HG02970 (cell line): ENCODE data around the gene LZTR1.
A peak's percentile ranks its signal among the peaks of the same experiment; 100 is the strongest.

Experiments
- ATAC-seq: cut with Tn5 transposase; IDR thresholded peaks from one replicate; pipeline ENCODE4 v1.9.1; 2021; ENCODE audit warnings: mild to moderate bottlenecking, moderate library complexity, moderate number of reproducible peaks; ENCODE audit not compliant: unreplicated experiment, low FRiP score

LZTR1 gene

DNA sequence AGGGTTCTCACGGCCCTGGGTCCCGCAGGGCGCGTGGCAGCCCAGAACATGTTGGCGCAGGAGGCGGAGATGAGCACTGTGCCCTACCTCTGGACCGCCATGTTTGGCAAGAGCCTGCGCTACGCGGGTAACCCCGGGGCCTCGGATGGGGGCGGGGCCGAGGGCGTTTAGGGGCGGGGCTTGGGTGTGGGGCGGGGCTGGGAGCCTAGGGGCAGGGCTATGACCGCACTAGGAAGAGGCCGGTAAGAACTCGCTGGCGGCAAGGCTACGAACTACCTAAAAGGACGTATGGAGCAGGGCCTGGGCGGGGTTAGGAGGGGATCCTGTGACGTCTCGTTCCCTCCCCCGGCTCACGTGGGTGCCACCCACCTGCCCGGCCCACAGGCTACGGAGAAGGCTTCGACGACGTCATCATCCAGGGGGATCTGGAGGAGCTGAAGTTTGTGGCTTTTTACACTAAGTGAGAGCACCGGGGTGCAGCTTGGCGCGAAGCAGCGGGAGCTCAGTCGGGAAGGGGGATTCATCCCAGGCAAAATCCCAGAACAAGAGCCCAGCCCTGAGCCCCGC lies 2.8 kb upstream of the LZTR1 start:
- no peak for ATAC-seq

DNA sequence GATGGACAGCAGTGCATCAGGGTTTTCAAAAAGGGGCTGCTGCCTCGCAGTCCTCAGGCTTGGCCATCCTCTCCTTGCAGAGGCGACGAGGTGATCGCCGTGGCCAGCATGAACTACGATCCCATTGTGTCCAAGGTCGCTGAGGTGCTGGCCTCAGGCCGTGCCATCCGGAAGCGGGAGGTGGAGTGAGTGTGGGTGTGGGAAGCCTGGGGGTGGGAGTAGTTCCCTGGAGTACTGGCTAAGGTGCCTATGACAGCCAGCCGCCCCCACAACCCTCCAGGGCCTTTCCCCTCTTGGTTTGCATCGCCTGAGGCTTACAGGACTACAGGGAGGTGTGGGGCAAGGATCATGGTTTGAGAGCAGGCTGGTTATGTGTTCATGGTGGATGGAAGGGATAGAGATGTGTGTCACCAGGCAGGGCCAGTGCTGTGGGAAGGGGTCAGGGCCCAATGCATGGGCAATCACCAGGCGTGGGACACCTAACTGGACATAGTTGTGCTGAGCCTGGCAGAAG lies 2.1 kb upstream of the LZTR1 start:
- ATAC-seq: no peak

DNA sequence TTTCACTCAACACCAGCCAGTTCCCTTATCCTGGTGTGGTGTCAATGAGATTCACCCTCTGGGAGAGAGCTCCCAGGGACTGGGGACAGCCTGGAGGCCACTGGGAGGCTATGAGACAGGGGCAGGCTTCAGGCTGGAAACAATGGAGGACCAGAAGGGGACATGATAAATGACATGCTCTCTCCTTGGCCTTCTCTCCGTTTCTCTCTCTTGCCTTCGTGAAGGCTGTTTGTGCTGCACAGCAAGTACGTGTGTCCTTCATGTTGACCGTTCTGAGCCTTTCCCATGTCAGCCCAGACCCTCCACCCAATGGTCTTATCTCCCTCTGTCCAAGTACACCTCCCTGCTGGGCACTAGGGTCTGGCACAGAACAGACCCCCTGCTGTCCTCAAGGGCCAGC lies 1.6 kb upstream of the LZTR1 start:
- ATAC-seq: no peak

DNA sequence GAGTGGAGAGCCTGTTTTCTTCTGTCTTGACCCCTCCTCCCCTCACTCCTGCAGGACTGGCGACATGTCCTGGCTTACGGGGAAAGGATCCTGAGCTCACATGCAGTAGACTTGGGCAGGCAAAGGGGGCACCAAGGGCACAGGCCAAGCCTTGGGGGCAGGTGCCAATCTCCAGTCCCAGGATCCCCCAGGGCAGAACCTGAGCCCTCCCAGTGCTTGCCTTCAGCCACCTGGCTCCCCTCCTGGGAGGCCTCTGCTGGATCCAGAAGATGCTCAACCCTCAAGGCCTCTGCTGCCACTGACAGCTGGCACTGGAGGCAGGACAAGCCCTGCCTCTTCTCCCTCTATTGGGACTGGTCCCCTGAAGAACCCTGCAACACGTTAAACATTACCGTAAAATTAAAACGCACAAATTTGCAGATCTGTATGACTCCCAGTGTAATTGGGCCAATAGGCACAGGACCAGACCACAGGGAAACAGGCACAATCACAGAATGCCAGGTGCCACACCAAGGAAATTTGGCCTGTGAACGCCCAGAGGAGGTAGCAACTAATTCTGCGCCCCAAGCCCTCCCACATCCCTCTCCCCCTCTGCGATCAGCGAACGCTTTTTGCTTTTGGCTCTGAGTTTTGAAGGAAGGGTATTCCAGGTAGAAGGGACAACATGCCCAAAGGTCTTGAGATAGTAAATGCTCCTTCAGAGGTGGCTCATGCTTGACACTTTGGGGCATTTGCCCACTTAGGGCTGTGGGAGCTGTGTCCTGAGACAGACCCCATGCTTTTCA lies 967 bp upstream of the LZTR1 start:
- no peak for ATAC-seq

DNA sequence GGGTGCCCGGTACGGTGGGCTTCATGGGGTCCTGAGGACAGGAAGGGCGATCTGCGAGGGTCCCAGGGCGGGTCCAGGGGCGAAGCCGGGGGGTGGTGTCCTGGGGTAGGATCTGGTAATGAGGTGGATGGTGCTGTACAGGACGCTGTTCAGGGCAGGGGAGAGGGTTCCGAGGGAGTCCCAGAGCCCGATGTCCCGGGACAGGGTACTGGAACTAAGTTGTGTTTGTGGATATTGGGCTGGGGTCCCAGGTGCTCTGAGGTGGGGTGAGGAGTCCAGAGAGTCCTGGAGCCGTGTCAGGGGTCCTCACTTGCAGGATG lies 426 bp downstream of the LZTR1 start:
- ATAC-seq: peak; percentile 5

GRCh38 chr22:20983081-20983771 lies 1.1 kb downstream of the LZTR1 start:
- ATAC-seq: no peak

- ATAC-seq: no peak
These were observed 3.6 kb downstream of the LZTR1 start for GRCh38 chr22:20985720-20986119.

DNA sequence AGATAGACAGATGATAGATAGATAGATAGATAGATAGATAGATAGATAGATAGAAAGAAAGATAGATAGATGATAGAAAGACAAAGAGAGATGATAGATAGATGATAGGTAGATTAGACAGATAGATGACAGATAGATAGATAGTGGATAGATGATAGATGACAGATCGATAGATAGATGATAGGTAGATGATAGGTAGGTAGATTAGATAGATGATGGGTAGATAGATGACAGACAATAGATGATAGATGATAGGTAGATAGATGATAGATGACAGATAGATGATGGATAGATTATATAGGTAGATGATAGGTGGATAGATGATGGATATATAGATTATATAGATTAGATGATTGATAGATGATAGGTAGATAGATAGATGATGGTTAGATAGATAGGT lies 4.3 kb downstream of the LZTR1 start:
- no peak for ATAC-seq

GRCh38 chr22:20987375-20987774 lies 5.3 kb downstream of the LZTR1 start:
- no peak for ATAC-seq

GRCh38 chr22:20988573-20989322 lies 6.7 kb downstream of the LZTR1 start:
- ATAC-seq: no peak

DNA sequence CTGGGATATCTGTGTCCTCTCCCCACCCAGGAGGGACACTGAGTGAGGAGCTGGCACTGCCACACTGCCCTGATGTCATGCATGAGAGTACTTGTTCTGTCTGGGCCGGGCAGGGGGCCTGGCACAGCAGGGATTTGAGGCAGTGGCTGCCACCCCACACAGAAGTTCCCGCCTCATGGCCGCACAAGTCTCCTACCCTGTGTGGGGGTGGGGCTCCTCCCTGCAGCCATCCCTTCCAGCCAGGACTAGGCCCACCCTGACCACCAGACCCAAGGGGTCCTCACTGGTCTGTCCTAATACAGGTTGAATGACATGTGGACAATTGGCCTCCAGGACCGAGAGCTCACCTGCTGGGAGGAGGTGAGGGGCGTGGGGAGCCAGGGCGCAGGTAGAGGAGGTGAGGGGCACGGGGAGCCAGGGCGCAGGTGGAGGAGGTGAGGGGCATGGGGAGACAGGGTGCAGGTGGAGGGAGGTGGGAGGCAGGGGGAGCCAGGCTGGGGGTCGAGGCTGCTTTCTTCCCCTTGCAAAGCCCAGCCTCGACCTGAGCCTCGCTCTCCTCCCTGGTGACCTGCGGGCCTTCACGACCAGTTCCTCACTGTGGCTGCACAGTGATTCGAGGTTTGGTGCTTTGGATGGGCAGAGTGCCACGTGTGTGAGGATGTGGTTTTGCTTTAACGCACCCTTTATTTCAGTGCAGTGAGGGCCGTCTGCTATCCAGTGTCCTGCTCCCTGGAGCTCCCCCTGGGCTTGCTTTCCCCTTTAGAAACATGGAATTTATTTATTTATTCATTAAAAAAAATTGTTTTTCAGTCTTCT lies 7.4 kb downstream of the LZTR1 start:
- ATAC-seq: no peak

GRCh38 chr22:20990184-20991180 lies 8.4 kb downstream of the LZTR1 start:
- ATAC-seq: no peak

DNA sequence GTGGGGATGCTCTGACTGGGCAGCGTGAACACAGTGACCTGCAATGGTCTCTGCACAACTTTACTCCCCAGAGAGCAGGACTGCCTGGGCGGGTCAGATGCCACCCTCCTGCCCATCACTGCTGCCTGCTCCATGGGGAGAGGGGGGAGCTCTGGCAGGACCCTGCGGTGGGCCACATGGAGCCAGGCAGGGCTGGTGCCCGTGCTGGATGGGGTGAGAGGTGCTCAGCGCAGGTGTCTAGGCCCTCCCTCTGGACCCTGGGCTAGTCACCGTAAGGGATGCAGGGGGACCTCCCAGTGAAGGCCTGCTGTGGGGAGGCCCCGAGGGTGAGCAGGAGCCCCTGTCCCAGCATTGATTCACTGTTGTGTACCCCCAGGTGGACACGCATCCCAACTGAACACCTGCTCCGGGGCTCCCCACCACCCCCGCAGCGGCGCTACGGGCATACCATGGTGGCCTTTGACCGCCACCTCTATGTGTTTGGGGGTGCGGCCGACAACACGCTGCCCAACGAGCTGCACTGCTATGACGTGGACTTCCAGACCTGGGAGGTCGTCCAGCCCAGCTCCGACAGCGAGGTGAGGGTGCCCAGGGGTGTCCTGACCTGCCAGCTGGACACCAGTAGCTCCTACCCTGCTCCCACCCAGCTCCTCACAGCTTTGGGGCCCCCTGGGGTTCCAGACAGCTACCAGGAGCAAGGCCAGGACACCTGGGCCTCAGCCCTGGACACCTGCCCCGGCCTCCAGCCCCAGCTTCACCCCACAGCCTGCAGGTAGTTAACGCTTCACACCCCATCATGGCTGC lies 9.4 kb downstream of the LZTR1 start:
- ATAC-seq: no peak

DNA sequence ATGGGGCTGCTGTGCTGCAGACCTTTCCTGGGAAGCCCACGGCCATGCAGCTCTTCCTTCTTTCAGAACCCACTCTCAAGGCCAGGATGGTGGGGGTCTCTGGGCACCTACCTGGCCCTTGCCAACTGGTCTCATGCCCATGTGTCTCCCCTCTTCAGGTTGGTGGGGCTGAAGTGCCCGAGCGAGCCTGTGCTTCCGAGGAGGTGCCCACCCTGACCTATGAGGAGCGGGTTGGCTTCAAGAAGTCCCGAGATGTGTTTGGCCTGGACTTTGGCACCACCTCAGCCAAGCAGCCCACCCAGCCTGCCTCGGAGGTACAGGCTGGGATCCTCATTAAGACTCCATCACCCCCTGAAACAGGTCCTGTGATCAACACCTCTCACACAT lies 10.0 kb downstream of the LZTR1 start:
- ATAC-seq: no peak

GRCh38 chr22:20992456-20993303 lies 10.6 kb downstream of the LZTR1 start:
- no peak for ATAC-seq

DNA sequence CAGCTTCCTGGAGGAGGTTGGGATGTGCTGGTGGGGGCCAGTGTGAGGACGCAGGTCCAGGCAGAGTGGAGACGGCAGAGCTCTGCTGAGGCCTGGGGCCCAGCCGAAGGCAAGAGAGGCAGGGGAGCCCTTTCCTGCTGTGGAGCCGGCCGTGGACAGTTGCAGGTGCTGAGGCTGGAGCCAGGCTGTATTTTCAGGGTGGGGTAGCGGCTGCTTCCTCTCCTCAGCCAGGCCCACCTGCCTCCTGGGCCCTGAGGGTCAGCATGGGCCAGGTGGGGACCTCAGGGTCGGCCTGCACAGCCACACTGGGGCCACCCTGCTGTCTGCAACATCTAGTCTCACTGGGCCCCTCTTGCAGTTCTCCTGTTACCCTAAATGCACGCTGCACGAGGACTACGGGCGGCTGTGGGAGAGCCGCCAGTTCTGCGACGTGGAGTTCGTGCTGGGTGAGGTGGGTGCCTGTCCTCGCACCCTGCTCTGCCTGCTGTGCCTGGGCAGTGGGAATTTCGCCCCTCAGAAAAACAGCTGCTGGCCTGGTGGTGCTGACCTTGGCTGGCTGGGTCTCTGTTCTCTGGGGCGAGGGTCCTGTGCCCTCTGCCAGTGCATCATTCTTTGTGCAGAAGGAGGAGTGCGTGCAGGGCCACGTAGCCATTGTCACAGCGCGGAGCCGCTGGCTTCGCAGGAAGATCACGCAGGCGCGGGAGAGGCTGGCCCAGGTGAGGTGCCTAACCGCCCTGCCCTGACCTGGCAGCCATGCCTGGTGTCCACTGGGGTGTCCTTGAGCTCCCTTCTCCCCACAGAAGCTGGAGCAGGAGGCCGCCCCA lies 11.4 kb downstream of the LZTR1 start:
- ATAC-seq: no peak
